Adrenal gland (tissue), 5 donors: ENCODE data around the gene TPM4.

ENCODE experiments used
- POLR2A ChIP-seq, 2 donors: fragments of 450-650 bp; IDR thresholded peaks; one replicate each; pipeline ENCODE4 v1.6.1; 2017; ENCODE audit warnings: antibody characterized with exemption in 2 of 2, mild to moderate bottlenecking in 2 of 2, moderate library complexity in 1 of 2
- TF ChIP-seq, protein P1 (sequence below), 6 experiments: fragments of 450-650 bp in 4 of 6; fragments of 200-600 bp in 2 of 6; sonication (generic) in 1 of 6; IDR thresholded peaks; 1 replicate in 5 of 6; 2 replicates in 1 of 6; pipeline versions ENCODE4 v1.5.1 to v1.8.0; 2016 to 2021; ENCODE audit warnings: antibody characterized with exemption in 6 of 6, mild to moderate bottlenecking in 2 of 6, moderate library complexity in 1 of 6
- donor health status: DM: no; HTN: no; CAD: no.

- TF ChIP-seq, protein P1, sequence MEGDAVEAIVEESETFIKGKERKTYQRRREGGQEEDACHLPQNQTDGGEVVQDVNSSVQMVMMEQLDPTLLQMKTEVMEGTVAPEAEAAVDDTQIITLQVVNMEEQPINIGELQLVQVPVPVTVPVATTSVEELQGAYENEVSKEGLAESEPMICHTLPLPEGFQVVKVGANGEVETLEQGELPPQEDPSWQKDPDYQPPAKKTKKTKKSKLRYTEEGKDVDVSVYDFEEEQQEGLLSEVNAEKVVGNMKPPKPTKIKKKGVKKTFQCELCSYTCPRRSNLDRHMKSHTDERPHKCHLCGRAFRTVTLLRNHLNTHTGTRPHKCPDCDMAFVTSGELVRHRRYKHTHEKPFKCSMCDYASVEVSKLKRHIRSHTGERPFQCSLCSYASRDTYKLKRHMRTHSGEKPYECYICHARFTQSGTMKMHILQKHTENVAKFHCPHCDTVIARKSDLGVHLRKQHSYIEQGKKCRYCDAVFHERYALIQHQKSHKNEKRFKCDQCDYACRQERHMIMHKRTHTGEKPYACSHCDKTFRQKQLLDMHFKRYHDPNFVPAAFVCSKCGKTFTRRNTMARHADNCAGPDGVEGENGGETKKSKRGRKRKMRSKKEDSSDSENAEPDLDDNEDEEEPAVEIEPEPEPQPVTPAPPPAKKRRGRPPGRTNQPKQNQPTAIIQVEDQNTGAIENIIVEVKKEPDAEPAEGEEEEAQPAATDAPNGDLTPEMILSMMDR (IDR thresholded peaks at IDR 0.05): no peak
- TF ChIP-seq POLR2A (IDR thresholded peaks at IDR 0.05): peak in 1 of 2 donors; percentile 56
Observed at GRCh38 chr19:16111909-16112752, 35.8 kb downstream of the TPM4 start.
